Measurements from ENCODE around the gene PASK.
A peak's percentile ranks its signal among the peaks of the same experiment; 100 is the strongest.
"Not testable (repeated sequence)": the region's sequence is repeated elsewhere in the genome, so short reads cannot be mapped to it uniquely, and the experiment has no call there.

The PASK gene

GRCh38 chr2:241122376-241123002 is 26.8 kb downstream of the PASK start:
- no peak for DNase-seq

GRCh38 chr2:241121008-241121407 is 28.3 kb downstream of the PASK start:
- no peak for DNase-seq

- no peak for DNase-seq
These were observed 28.8 kb downstream of the PASK start for GRCh38 chr2:241120440-241120839.

- no peak for DNase-seq
These were observed 30.4 kb downstream of the PASK start for GRCh38 chr2:241118737-241119505.

GRCh38 chr2:241116606-241117560 is 32.4 kb downstream of the PASK start:
- no peak for DNase-seq

- DNase-seq, result no peak
These were observed 33.9 kb downstream of the PASK start for GRCh38 chr2:241115361-241115760.

GRCh38 chr2:241114836-241115235 is 34.4 kb downstream of the PASK start:
- DNase-seq, result no peak

- no peak for DNase-seq
These were observed 36.7 kb downstream of the PASK start for GRCh38 chr2:241112592-241112991.

GRCh38 chr2:241112046-241112445 is 37.2 kb downstream of the PASK start:
- no peak for DNase-seq

- no peak for DNase-seq
These were observed 37.8 kb downstream of the PASK start for GRCh38 chr2:241111440-241111805.

GRCh38 chr2:241110607-241111439 is 38.4 kb downstream of the PASK start:
- no peak for DNase-seq

GRCh38 chr2:241110089-241110606 is 39.1 kb downstream of the PASK start:
- no peak for DNase-seq

GRCh38 chr2:241109210-241110088 is 39.8 kb downstream of the PASK start:
- no peak for DNase-seq

- DNase-seq, result no peak
These were observed 40.7 kb downstream of the PASK start for GRCh38 chr2:241108271-241109209.

- no peak for DNase-seq
These were observed 42.1 kb downstream of the PASK start for GRCh38 chr2:241107031-241107783.

- DNase-seq, result no peak
These were observed 43.6 kb downstream of the PASK start for GRCh38 chr2:241105641-241106040.

- not testable (repeated sequence) for DNase-seq
These were observed 44.7 kb downstream of the PASK start for GRCh38 chr2:241104611-241105010.

GRCh38 chr2:241103176-241103595 is 46.1 kb downstream of the PASK start:
- DNase-seq, result no peak

- DNase-seq, result peak; percentile 76
These were observed 47.0 kb downstream of the PASK start, which contains the start of gene MTERF4 for GRCh38 chr2:241102239-241102803. Gene MTERF4 (minus strand): TSS chr2:241102287. CDS start chr2:241102273, 14 bp downstream.
